Activated naive CD4-positive, alpha-beta T cell treated with anti-CD3 and anti-CD28 coated beads, Interleukin-2, amount 10 ng/mL, durations not matched to agents 7 days and 5 days (primary cell): ENCODE data around the gene NMUR1.

Experiments used
- CTCF ChIA-PET: fragments of 350-600 bp; sonication (Branson Sonifier 250); formaldehyde crosslinking; loops from one replicate; lab custom pipeline; 2021; ENCODE audit warnings: antibody characterized with exemption; lab: Charles Lee
- DNase-seq: peaks from one replicate; pipeline ENCODE4 v3.0.0-alpha.2; 2020
- H3K27ac Mint-ChIP-seq: one replicate; pipeline ENCODE4 v1.8.0; 2021; ENCODE audit warnings: mild to moderate bottlenecking, moderate library complexity, mixed read lengths
- H3K27me3 Mint-ChIP-seq: one replicate; pipeline ENCODE4 v1.8.0; 2021; ENCODE audit warnings: mild to moderate bottlenecking, mixed read lengths
- H3K36me3 Mint-ChIP-seq: one replicate; pipeline ENCODE4 v1.8.0; 2021; ENCODE audit warnings: mixed read lengths
- H3K4me1 Mint-ChIP-seq: one replicate; pipeline ENCODE4 v1.8.0; 2021; ENCODE audit warnings: mixed read lengths
- H3K4me3 Mint-ChIP-seq: one replicate; pipeline ENCODE4 v1.8.0; 2021; ENCODE audit warnings: mild to moderate bottlenecking, moderate library complexity, mixed read lengths
- H3K9me3 Mint-ChIP-seq: one replicate; pipeline ENCODE4 v1.8.0; 2021; ENCODE audit warnings: mixed read lengths

The NMUR1 gene

GRCh38 chr2:231546014-231546715 lies 15.9 kb upstream of the NMUR1 start:
- peak overlapping the region; percentile 51 for H3K4me3 Mint-ChIP-seq
- peaks cover 19% of the 10 kb centered on the region for H3K9me3 Mint-ChIP-seq
- no peak for DNase-seq
- peaks cover 36% of the 10 kb centered on the region for H3K27me3 Mint-ChIP-seq
- peak overlapping the region; percentile 92 for H3K27ac Mint-ChIP-seq
- H3K36me3 Mint-ChIP-seq, result peaks cover 26% of the 10 kb centered on the region
- peaks cover 52% of the 10 kb centered on the region for H3K4me1 Mint-ChIP-seq
- CTCF ChIA-PET, result interaction anchor here (0.6 to 2.6 kb wide), 6 partner anchors 11 to 82 kb away, joined by 3 to 6 read pairs (median 4); partner anchors contain the start of gene NCL

DNA sequence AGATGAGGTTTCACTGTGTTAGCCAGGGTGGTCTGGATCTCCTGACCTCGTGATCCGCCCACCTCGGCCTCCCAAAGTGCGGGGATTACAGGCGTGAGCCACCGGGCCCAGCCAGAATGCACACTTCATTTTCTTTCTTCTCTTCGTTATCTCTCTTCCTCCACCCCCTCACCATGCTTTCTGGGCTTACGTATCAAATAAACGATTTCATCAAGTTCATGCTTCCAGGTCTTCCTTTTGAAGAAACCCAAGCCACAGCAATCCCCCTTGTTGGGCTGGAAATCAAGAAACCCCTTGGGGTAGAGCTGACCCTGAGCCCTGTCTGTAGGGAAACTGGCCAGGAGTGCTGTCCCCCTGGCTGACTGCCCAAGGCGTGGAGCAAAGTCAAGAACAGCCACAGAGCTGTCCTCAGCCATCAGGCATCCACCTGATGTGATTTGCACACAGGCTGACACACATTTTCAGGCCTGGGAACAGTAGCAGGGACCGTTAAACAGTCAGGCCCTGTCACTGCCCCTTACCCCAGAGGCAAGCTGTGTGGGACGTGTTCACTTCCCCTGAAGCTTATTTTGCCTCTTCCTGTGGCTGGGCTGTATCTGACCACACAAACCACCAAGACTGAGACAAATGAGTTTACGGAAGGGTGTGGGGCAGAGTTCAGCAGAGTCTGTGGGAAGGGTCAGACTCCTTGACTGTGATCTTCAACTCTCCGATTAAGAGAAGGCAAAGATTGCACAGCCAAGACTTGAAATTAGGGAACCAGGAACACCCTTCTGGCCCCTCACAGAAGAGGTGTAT lies 15.1 kb upstream of the NMUR1 start:
- peaks cover 37% of the 10 kb centered on the region for H3K27me3 Mint-ChIP-seq
- H3K4me1 Mint-ChIP-seq, result peaks cover 52% of the 10 kb centered on the region
- H3K27ac Mint-ChIP-seq, result peak overlapping the region; percentile 92
- H3K4me3 Mint-ChIP-seq, result peak overlapping the region; percentile 51
- DNase-seq, result peak; percentile 81
- H3K36me3 Mint-ChIP-seq, result peaks cover 25% of the 10 kb centered on the region
- H3K9me3 Mint-ChIP-seq, result peaks cover 18% of the 10 kb centered on the region
- CTCF ChIA-PET, result interaction anchor here (0.6 to 1.4 kb wide), 5 partner anchors 12 to 124 kb away, joined by 3 to 8 read pairs (median 4); no protein-coding TSS in a partner anchor

DNA sequence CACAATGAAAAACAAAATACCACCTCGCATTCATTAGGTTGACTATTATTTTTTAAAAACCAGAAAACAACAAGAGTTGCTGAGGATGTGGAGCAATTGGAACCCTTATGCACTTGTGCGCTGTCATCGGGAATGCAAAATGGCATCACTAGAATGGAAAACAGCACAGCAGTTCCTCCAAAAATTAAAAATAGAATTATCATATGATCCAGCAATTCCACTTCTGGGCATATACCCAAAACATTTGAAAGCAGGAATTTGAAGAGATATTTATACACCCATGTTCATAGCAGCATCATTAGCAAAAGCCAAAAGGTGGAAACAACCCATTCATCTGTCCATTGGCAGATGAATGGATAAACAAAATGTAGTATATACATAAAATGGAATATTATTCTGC lies 11.9 kb upstream of the NMUR1 start:
- peaks cover 23% of the 10 kb centered on the region for H3K36me3 Mint-ChIP-seq
- H3K4me1 Mint-ChIP-seq, result peaks cover 37% of the 10 kb centered on the region
- H3K9me3 Mint-ChIP-seq, result peaks cover 18% of the 10 kb centered on the region
- H3K27ac Mint-ChIP-seq, result no peak overlapping the region
- CTCF ChIA-PET, result no interaction called here
- H3K27me3 Mint-ChIP-seq, result peaks cover 31% of the 10 kb centered on the region
- DNase-seq, result no peak
- no peak overlapping the region for H3K4me3 Mint-ChIP-seq

DNA sequence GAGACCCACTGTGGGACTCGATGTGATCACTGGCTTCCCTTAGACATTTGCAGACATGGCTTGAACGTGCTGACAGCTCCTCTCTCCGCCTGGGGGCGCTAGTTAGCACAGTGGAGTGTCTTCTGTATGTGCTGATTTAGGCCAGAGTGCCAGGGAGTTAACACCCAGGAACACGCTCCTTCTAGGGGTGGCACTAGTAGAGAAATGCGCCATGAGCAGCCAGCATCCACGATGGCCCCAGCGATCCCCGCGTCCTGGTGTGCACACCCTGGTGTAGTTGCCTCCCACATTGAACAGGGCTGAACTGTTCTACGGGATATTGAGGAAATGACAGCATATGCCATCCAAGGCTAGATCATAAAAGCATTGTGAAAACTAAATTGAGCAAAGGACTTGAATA lies 11.4 kb upstream of the NMUR1 start:
- Mint-ChIP-seq H3K36me3 (peaks cover 23% of the 10 kb centered on the region), H3K4me3 (no peak overlapping the region), H3K27ac (no peak overlapping the region), H3K9me3 (peaks cover 18% of the 10 kb centered on the region), H3K27me3 (peaks cover 31% of the 10 kb centered on the region), H3K4me1 (peaks cover 34% of the 10 kb centered on the region)
- peak; percentile 37 for DNase-seq
- CTCF ChIA-PET, result interaction anchor here (1.0 to 1.1 kb wide), 2 partner anchors 9 to 24 kb away, joined by 3 to 4 read pairs; no protein-coding TSS in a partner anchor

- Mint-ChIP-seq H3K4me3 (no peak overlapping the region), H3K4me1 (peaks cover 17% of the 10 kb centered on the region), H3K27me3 (peaks cover 40% of the 10 kb centered on the region), H3K36me3 (peaks cover 15% of the 10 kb centered on the region), H3K27ac (no peak overlapping the region), H3K9me3 (peaks cover 18% of the 10 kb centered on the region)
- CTCF ChIA-PET, result interaction anchor here (0.9 to 1.6 kb wide), 4 partner anchors 11 to 22 kb away, joined by 3 to 5 read pairs (median 4); no protein-coding TSS in a partner anchor
- no peak for DNase-seq
Measured at GRCh38 chr2:231539991-231540390, 9.7 kb upstream of the NMUR1 start.

- no peaks in the 10 kb centered on the region for H3K36me3 Mint-ChIP-seq
- H3K27ac Mint-ChIP-seq, result no peak overlapping the region
- H3K4me3 Mint-ChIP-seq, result no peak overlapping the region
- no peak for DNase-seq
- no peaks in the 10 kb centered on the region for H3K9me3 Mint-ChIP-seq
- CTCF ChIA-PET, result no interaction called here
- H3K27me3 Mint-ChIP-seq, result peaks cover 66% of the 10 kb centered on the region
- peaks cover 12% of the 10 kb centered on the region for H3K4me1 Mint-ChIP-seq
Measured at GRCh38 chr2:231535961-231536360, 5.7 kb upstream of the NMUR1 start.

DNA sequence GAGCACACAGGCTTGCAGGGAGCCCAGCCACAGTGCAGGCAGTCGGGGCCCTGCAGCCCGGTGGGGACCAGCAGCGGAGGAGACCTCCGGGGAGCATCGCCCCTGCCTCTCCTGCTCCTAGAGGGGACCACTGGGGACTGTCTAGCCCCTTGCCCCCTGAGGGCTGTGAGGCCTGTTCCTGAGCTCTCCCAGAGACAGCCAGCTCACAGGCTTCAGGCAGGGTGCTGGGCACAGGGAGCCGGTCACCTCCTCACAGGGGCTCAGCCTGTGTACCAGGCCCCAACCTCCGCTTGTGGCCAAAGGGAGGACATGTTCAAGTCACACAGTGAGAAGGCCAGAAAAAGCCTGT lies 3.5 kb upstream of the NMUR1 start:
- Mint-ChIP-seq H3K27me3 (peaks cover 68% of the 10 kb centered on the region), H3K4me3 (no peak overlapping the region)
- CTCF ChIA-PET, result interaction anchor here (0.8 to 2.3 kb wide), 5 partner anchors 9 to 30 kb away, joined by 3 to 11 read pairs (median 4); no protein-coding TSS in a partner anchor

GRCh38 chr2:231533086-231533776 lies 3.0 kb upstream of the NMUR1 start:
- no peak for DNase-seq
- peaks cover 71% of the 10 kb centered on the region for H3K27me3 Mint-ChIP-seq
- H3K9me3 Mint-ChIP-seq, result no peaks in the 10 kb centered on the region
- CTCF ChIA-PET, result interaction anchor here (0.8 to 2.3 kb wide), 9 partner anchors 8 to 68 kb away, joined by 3 to 11 read pairs (median 4); no protein-coding TSS in a partner anchor
- H3K36me3 Mint-ChIP-seq, result no peaks in the 10 kb centered on the region
- no peak overlapping the region for H3K27ac Mint-ChIP-seq
- H3K4me3 Mint-ChIP-seq, result no peak overlapping the region
- H3K4me1 Mint-ChIP-seq, result peaks cover 14% of the 10 kb centered on the region

More for the DNA sequence above, 3.5 kb upstream of the NMUR1 start:
- Mint-ChIP-seq H3K4me1 (peaks cover 14% of the 10 kb centered on the region), H3K36me3 (no peaks in the 10 kb centered on the region), H3K9me3 (no peaks in the 10 kb centered on the region), H3K27ac (no peak overlapping the region)
- DNase-seq, result no peak

DNA sequence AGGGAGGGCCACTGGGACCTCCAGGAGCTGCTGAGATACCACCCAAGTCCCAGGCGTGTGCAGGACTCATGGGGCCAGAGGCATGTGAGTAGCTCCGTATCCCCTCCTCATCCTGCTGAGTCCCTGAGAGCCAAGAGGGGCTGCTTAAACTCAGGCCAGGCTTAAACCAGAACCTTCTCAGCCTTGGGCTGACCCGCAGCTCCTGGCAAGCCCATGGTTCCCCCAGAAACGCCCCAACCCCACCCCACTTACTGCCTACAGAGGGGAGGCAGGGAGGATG lies 2.5 kb upstream of the NMUR1 start:
- Mint-ChIP-seq H3K36me3 (no peaks in the 10 kb centered on the region), H3K4me3 (no peak overlapping the region), H3K27me3 (peaks cover 76% of the 10 kb centered on the region), H3K9me3 (no peaks in the 10 kb centered on the region), H3K27ac (no peak overlapping the region), H3K4me1 (peaks cover 14% of the 10 kb centered on the region)
- no peak for DNase-seq
- CTCF ChIA-PET, result interaction anchor here (1.1 to 2.3 kb wide), 8 partner anchors 9 to 69 kb away, joined by 3 to 11 read pairs (median 5); no protein-coding TSS in a partner anchor

DNA sequence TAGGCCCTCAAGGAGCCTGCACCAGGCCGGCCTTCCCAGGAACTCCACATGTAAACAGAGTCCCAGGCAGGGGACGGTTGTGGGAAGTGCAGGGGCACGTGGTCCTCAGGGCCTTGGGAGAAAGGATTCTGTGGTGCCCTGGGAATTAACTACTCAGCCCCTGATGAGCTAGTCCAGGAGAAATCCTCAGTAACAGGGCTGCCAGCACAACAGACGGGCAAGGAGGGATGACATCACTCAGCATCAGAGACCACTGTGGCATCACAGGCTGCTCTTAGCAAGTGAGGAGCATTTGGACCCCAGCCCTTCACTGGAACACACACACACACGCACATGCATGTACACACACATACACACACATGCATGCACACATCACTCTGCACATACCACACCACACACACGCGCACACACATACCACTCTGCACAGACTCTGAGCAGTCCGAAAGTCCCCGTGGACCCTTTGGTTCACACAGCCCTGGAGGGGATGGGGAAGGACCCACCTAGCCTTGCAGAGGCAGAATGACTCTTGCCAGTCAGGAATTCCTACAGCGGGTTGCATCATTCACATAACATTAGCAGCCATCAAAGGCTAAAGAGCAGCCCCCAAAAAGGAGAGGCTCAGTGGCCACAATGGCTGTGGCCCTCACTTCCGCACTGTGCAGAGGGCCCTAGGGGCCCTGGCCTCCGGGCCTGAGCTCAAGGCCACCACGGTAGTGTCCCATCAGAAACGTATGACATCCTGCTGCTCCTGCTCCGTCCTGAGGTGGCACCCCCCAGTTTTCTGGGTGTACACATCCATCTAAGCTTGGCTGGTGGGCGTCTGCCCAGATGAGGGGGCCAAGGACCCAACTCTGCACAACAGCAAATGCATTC lies 1.9 kb upstream of the NMUR1 start:
- no peak overlapping the region for H3K27ac Mint-ChIP-seq
- no peak overlapping the region for H3K4me3 Mint-ChIP-seq
- H3K36me3 Mint-ChIP-seq, result no peaks in the 10 kb centered on the region
- H3K4me1 Mint-ChIP-seq, result peaks cover 14% of the 10 kb centered on the region
- CTCF ChIA-PET, result interaction anchor here (1.1 to 4.2 kb wide), 9 partner anchors 9 to 69 kb away, joined by 3 to 43 read pairs (median 6); no protein-coding TSS in a partner anchor
- no peaks in the 10 kb centered on the region for H3K9me3 Mint-ChIP-seq
- no peak for DNase-seq
- peaks cover 82% of the 10 kb centered on the region for H3K27me3 Mint-ChIP-seq

GRCh38 chr2:231531466-231531865 lies 1.2 kb upstream of the NMUR1 start:
- peaks cover 14% of the 10 kb centered on the region for H3K4me1 Mint-ChIP-seq
- DNase-seq, result no peak
- CTCF ChIA-PET, result interaction anchor here (1.2 to 4.2 kb wide), 5 partner anchors 11 to 70 kb away, joined by 3 to 43 read pairs (median 8); no protein-coding TSS in a partner anchor
- no peaks in the 10 kb centered on the region for H3K9me3 Mint-ChIP-seq
- H3K4me3 Mint-ChIP-seq, result no peak overlapping the region
- H3K27ac Mint-ChIP-seq, result no peak overlapping the region
- peaks cover 88% of the 10 kb centered on the region for H3K27me3 Mint-ChIP-seq
- H3K36me3 Mint-ChIP-seq, result no peaks in the 10 kb centered on the region

DNA sequence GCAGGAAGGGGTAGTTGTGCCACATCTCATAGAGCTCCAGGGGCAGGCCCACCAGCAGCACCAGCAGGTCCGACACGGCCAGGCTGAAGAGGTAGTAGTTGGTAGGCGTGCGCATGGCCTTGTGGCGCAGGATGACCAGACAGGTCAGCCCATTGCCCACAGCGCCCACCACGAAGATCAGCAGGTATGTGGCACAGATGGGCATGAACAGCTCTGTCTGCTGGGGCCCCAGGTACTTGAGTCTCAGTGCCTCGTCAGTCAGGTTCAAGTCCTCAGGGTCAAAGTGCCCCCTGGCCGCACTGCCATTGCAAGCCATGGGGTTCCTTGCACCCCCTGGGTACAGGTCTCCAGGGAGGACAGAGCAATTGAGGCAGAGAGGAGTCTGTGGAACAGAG lies 1.6 kb downstream of the NMUR1 start:
- Mint-ChIP-seq H3K27ac (no peak overlapping the region), H3K9me3 (no peaks in the 10 kb centered on the region), H3K27me3 (peaks cover 91% of the 10 kb centered on the region), H3K4me3 (no peak overlapping the region), H3K36me3 (no peaks in the 10 kb centered on the region), H3K4me1 (peaks cover 32% of the 10 kb centered on the region)
- CTCF ChIA-PET, result interaction anchor here (0.7 to 4.2 kb wide), 3 partner anchors 11 to 82 kb away, joined by 3 to 43 read pairs (median 3); no protein-coding TSS in a partner anchor
- no peak for DNase-seq
